ENCODE data around the gene CLIC1. TPM values are rescaled to one million over a fixed set of nuclear protein-coding genes. Genes with fewer than 3 reads are reported as not detected.

Gene CLIC1
- total and polyA plus RNA-seq, 5 donors from 2014 or later = 192 to 771 (median 521) TPM

- H3K27ac Mint-ChIP-seq = peak overlapping the region in 2 of 3 donors; percentile 47 to 55
- DNase-seq = no peak
- no peaks in the 10 kb centered on the region for H3K9me3 ChIP-seq (ENCODE audit: control insufficient read depth in 2 of 2, low read length in 2 of 2)
Measured at GRCh38 chr6:31765559-31765909, 29.2 kb upstream of the CLIC1 start.

GRCh38 chr6:31764198-31764597 lies 27.9 kb upstream of the CLIC1 start:
- Histone ChIP-seq H3K9me3 (ENCODE audit: control insufficient read depth in 2 of 2, low read length in 2 of 2) (no peaks in the 10 kb centered on the region), H3K4me3 (ENCODE audit: low read depth, low read length) (no peak overlapping the region), H3K4me1 (ENCODE audit: control insufficient read depth, insufficient read depth, low read length, poor library complexity, severe bottlenecking) (no peaks in the 10 kb centered on the region), H3K27ac (ENCODE audit: insufficient read depth, low read length, poor library complexity, severe bottlenecking) (no peak overlapping the region), H3K27me3 (ENCODE audit: control insufficient read depth, insufficient read depth, low read length) (no peaks in the 10 kb centered on the region), H3K36me3 (ENCODE audit: control insufficient read depth, insufficient read depth, low read length) (no peaks in the 10 kb centered on the region)
- Mint-ChIP-seq H3K36me3 (peaks cover 14% of the 10 kb centered on the region), H3K4me3 (no peak overlapping the region), H3K9me3 (peaks cover 0 to 1% (median 0%) of the 10 kb centered on the region in 7 donors), H3K27me3 (no peaks in the 10 kb centered on the region), H3K27ac (peak overlapping the region in 1 of 3 donors; percentile 81), H3K4me1 (peaks cover under 1 to 8% (median 5%) of the 10 kb centered on the region in 4 donors)
- DNase-seq = no peak
- ATAC-seq (ENCODE audit: low read depth in 2 of 2) = no peak

More at GRCh38 chr6:31765559-31765909, 29.2 kb upstream of the CLIC1 start:
- H3K36me3 ChIP-seq (ENCODE audit: control insufficient read depth, insufficient read depth, low read length) = no peaks in the 10 kb centered on the region
- H3K27me3 Mint-ChIP-seq = no peaks in the 10 kb centered on the region
- ATAC-seq (ENCODE audit: low read depth in 2 of 2) = no peak
- H3K4me1 ChIP-seq (ENCODE audit: control insufficient read depth, insufficient read depth, low read length, poor library complexity, severe bottlenecking) = peaks cover 3% of the 10 kb centered on the region
- peaks cover 0 to 1% (median 0%) of the 10 kb centered on the region in 7 donors for H3K9me3 Mint-ChIP-seq
- H3K27me3 ChIP-seq (ENCODE audit: control insufficient read depth, insufficient read depth, low read length) = no peaks in the 10 kb centered on the region
- no peak overlapping the region for H3K4me3 Mint-ChIP-seq
- H3K27ac ChIP-seq (ENCODE audit: insufficient read depth, low read length, poor library complexity, severe bottlenecking) = no peak overlapping the region
- peaks cover 9 to 15% (median 11%) of the 10 kb centered on the region in 4 donors for H3K4me1 Mint-ChIP-seq
- H3K4me3 ChIP-seq (ENCODE audit: low read depth, low read length) = no peak overlapping the region
- peaks cover 7% of the 10 kb centered on the region for H3K36me3 Mint-ChIP-seq

- Mint-ChIP-seq H3K9me3 (no peaks in the 10 kb centered on the region), H3K4me1 (peaks cover 0 to 5% (median 4%) of the 10 kb centered on the region in 4 donors), H3K36me3 (peaks cover 19% of the 10 kb centered on the region), H3K27me3 (no peaks in the 10 kb centered on the region), H3K27ac (peak overlapping the region in 2 of 3 donors; percentile 70 to 81), H3K4me3 (no peak overlapping the region)
- Histone ChIP-seq H3K4me1 (ENCODE audit: control insufficient read depth, insufficient read depth, low read length, poor library complexity, severe bottlenecking) (no peaks in the 10 kb centered on the region), H3K27me3 (ENCODE audit: control insufficient read depth, insufficient read depth, low read length) (no peaks in the 10 kb centered on the region), H3K27ac (ENCODE audit: insufficient read depth, low read length, poor library complexity, severe bottlenecking) (no peak overlapping the region), H3K36me3 (ENCODE audit: control insufficient read depth, insufficient read depth, low read length) (no peaks in the 10 kb centered on the region), H3K4me3 (ENCODE audit: low read depth, low read length) (no peak overlapping the region), H3K9me3 (ENCODE audit: control insufficient read depth in 2 of 2, low read length in 2 of 2) (no peaks in the 10 kb centered on the region)
- DNase-seq = no peak
- ATAC-seq (ENCODE audit: low read depth in 2 of 2) = no peak
Measured at GRCh38 chr6:31763619-31763940, 27.2 kb upstream of the CLIC1 start.

- DNase-seq = no peak
- Mint-ChIP-seq H3K36me3 (peaks cover 19% of the 10 kb centered on the region), H3K27me3 (no peaks in the 10 kb centered on the region), H3K4me3 (no peak overlapping the region), H3K27ac (peak overlapping the region in 2 of 3 donors; percentile 70 to 81), H3K9me3 (no peaks in the 10 kb centered on the region), H3K4me1 (peaks cover 0 to 5% (median 4%) of the 10 kb centered on the region in 4 donors)
- Histone ChIP-seq H3K27me3 (ENCODE audit: control insufficient read depth, insufficient read depth, low read length) (no peaks in the 10 kb centered on the region), H3K4me3 (ENCODE audit: low read depth, low read length) (no peak overlapping the region), H3K27ac (ENCODE audit: insufficient read depth, low read length, poor library complexity, severe bottlenecking) (no peak overlapping the region), H3K36me3 (ENCODE audit: control insufficient read depth, insufficient read depth, low read length) (no peaks in the 10 kb centered on the region), H3K9me3 (ENCODE audit: control insufficient read depth in 2 of 2, low read length in 2 of 2) (no peaks in the 10 kb centered on the region), H3K4me1 (ENCODE audit: control insufficient read depth, insufficient read depth, low read length, poor library complexity, severe bottlenecking) (no peaks in the 10 kb centered on the region)
- no peak for ATAC-seq (ENCODE audit: low read depth in 2 of 2)
Measured at GRCh38 chr6:31762878-31763618, 26.7 kb upstream of the CLIC1 start.

GRCh38 chr6:31762356-31762755 lies 26.0 kb upstream of the CLIC1 start, which contains the start of gene SAPCD1:
SAPCD1 (plus strand) TSS chr6:31762656; CDS start chr6:31763055, 399 bp downstream.
- ATAC-seq (ENCODE audit: low read depth in 2 of 2) (no peak), DNase-seq (no peak)
- Histone ChIP-seq H3K27ac (ENCODE audit: insufficient read depth, low read length, poor library complexity, severe bottlenecking) (no peak within 1 kb of the TSS), H3K36me3 (ENCODE audit: control insufficient read depth, insufficient read depth, low read length) (no peaks in the 10 kb centered on the region), H3K9me3 (ENCODE audit: control insufficient read depth in 2 of 2, low read length in 2 of 2) (no peaks in the 10 kb centered on the region), H3K4me1 (ENCODE audit: control insufficient read depth, insufficient read depth, low read length, poor library complexity, severe bottlenecking) (no peaks in the 10 kb centered on the region), H3K27me3 (ENCODE audit: control insufficient read depth, insufficient read depth, low read length) (no peaks in the 10 kb centered on the region), H3K4me3 (ENCODE audit: low read depth, low read length) (no peak within 1 kb of the TSS)
- Mint-ChIP-seq H3K4me1 (peaks cover 0 to 5% (median 4%) of the 10 kb centered on the region in 4 donors), H3K4me3 (no peak within 1 kb of the TSS), H3K36me3 (peaks cover 19% of the 10 kb centered on the region), H3K27ac (peak within 1 kb of the TSS in 2 of 3 donors; percentile 81 to 83), H3K9me3 (no peaks in the 10 kb centered on the region), H3K27me3 (no peaks in the 10 kb centered on the region)

DNA sequence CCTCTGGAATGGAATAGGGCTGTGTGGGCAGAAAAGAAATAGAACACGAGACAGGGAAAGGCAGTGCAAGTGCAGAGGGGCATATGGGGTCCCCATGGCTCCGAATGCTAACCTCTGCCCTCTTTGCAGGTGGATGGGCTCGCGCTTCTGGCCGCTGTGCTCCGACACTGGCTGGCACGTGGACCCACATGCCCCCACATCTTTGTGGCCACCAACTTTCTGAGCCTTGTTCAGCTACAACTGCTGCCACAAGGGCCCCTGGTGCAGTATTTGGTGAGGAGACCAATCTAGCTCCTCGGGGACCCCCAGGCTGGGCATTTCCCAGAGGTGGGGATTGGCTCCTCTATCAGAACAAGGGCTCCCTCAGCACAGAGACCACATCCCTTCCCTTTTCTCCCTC lies 25.0 kb upstream of the CLIC1 start:
- no peak overlapping the region for H3K27ac ChIP-seq (ENCODE audit: insufficient read depth, low read length, poor library complexity, severe bottlenecking)
- ATAC-seq (ENCODE audit: low read depth in 2 of 2) (no peak), DNase-seq (no peak)
- H3K4me1 Mint-ChIP-seq = peaks cover 0 to 5% (median 4%) of the 10 kb centered on the region in 4 donors
- no peaks in the 10 kb centered on the region for H3K9me3 ChIP-seq (ENCODE audit: control insufficient read depth in 2 of 2, low read length in 2 of 2)
- H3K36me3 Mint-ChIP-seq = peaks cover 19% of the 10 kb centered on the region
- no peak overlapping the region for H3K4me3 ChIP-seq (ENCODE audit: low read depth, low read length)
- no peaks in the 10 kb centered on the region for H3K36me3 ChIP-seq (ENCODE audit: control insufficient read depth, insufficient read depth, low read length)
- H3K9me3 Mint-ChIP-seq = no peaks in the 10 kb centered on the region
- H3K27me3 ChIP-seq (ENCODE audit: control insufficient read depth, insufficient read depth, low read length) = no peaks in the 10 kb centered on the region
- no peaks in the 10 kb centered on the region for H3K4me1 ChIP-seq (ENCODE audit: control insufficient read depth, insufficient read depth, low read length, poor library complexity, severe bottlenecking)
- H3K4me3 Mint-ChIP-seq = no peak overlapping the region
- no peaks in the 10 kb centered on the region for H3K27me3 Mint-ChIP-seq
- H3K27ac Mint-ChIP-seq = no peak overlapping the region

GRCh38 chr6:31760790-31761189 lies 24.5 kb upstream of the CLIC1 start:
- no peak for DNase-seq
- H3K27ac Mint-ChIP-seq = peak overlapping the region in 1 of 3 donors; percentile 55
- H3K36me3 ChIP-seq (ENCODE audit: control insufficient read depth, insufficient read depth, low read length) = no peaks in the 10 kb centered on the region

GRCh38 chr6:31758281-31758680 lies 22.0 kb upstream of the CLIC1 start:
- peak overlapping the region in 1 of 4 donors; percentile 63 for H3K4me3 Mint-ChIP-seq

More at GRCh38 chr6:31760790-31761189, 24.5 kb upstream of the CLIC1 start:
- no peaks in the 10 kb centered on the region for H3K27me3 Mint-ChIP-seq
- no peak overlapping the region for H3K4me3 ChIP-seq (ENCODE audit: low read depth, low read length)
- H3K4me1 ChIP-seq (ENCODE audit: control insufficient read depth, insufficient read depth, low read length, poor library complexity, severe bottlenecking) = no peaks in the 10 kb centered on the region
- peaks cover 19% of the 10 kb centered on the region for H3K36me3 Mint-ChIP-seq
- H3K9me3 Mint-ChIP-seq = no peaks in the 10 kb centered on the region
- H3K27ac ChIP-seq (ENCODE audit: insufficient read depth, low read length, poor library complexity, severe bottlenecking) = no peak overlapping the region
- no peak for ATAC-seq (ENCODE audit: low read depth in 2 of 2)
- no peaks in the 10 kb centered on the region for H3K27me3 ChIP-seq (ENCODE audit: control insufficient read depth, insufficient read depth, low read length)
- no peak overlapping the region for H3K4me3 Mint-ChIP-seq
- H3K9me3 ChIP-seq (ENCODE audit: control insufficient read depth in 2 of 2, low read length in 2 of 2) = no peaks in the 10 kb centered on the region
- H3K4me1 Mint-ChIP-seq = peaks cover 0 to 6% (median 4%) of the 10 kb centered on the region in 4 donors

More at GRCh38 chr6:31758281-31758680, 22.0 kb upstream of the CLIC1 start:
- Mint-ChIP-seq H3K4me1 (peaks cover 0 to 5% (median 2%) of the 10 kb centered on the region in 4 donors), H3K27me3 (no peaks in the 10 kb centered on the region), H3K9me3 (no peaks in the 10 kb centered on the region), H3K27ac (peak overlapping the region in 1 of 3 donors; percentile 95), H3K36me3 (peaks cover 19% of the 10 kb centered on the region)
- Histone ChIP-seq H3K4me3 (ENCODE audit: low read depth, low read length) (no peak overlapping the region), H3K4me1 (ENCODE audit: control insufficient read depth, insufficient read depth, low read length, poor library complexity, severe bottlenecking) (no peaks in the 10 kb centered on the region), H3K27me3 (ENCODE audit: control insufficient read depth, insufficient read depth, low read length) (no peaks in the 10 kb centered on the region), H3K9me3 (ENCODE audit: control insufficient read depth in 2 of 2, low read length in 2 of 2) (no peaks in the 10 kb centered on the region), H3K27ac (ENCODE audit: insufficient read depth, low read length, poor library complexity, severe bottlenecking) (no peak overlapping the region), H3K36me3 (ENCODE audit: control insufficient read depth, insufficient read depth, low read length) (no peaks in the 10 kb centered on the region)
- ATAC-seq (ENCODE audit: low read depth in 2 of 2) = no peak
- DNase-seq = no peak
